AG08395 (cell line): Measurements from ENCODE around the gene PRKRIP1.
"Not testable (repeated sequence)": the region's sequence is repeated elsewhere in the genome, so short reads cannot be mapped to it uniquely, and the experiment has no call there.

Experiments used
- DNase-seq: peaks from one replicate; pipeline ENCODE4 v3.0.0; 2012; ENCODE audit warnings: mixed read lengths, low spot score

The PRKRIP1 gene, protein sequence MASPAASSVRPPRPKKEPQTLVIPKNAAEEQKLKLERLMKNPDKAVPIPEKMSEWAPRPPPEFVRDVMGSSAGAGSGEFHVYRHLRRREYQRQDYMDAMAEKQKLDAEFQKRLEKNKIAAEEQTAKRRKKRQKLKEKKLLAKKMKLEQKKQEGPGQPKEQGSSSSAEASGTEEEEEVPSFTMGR

DNA sequence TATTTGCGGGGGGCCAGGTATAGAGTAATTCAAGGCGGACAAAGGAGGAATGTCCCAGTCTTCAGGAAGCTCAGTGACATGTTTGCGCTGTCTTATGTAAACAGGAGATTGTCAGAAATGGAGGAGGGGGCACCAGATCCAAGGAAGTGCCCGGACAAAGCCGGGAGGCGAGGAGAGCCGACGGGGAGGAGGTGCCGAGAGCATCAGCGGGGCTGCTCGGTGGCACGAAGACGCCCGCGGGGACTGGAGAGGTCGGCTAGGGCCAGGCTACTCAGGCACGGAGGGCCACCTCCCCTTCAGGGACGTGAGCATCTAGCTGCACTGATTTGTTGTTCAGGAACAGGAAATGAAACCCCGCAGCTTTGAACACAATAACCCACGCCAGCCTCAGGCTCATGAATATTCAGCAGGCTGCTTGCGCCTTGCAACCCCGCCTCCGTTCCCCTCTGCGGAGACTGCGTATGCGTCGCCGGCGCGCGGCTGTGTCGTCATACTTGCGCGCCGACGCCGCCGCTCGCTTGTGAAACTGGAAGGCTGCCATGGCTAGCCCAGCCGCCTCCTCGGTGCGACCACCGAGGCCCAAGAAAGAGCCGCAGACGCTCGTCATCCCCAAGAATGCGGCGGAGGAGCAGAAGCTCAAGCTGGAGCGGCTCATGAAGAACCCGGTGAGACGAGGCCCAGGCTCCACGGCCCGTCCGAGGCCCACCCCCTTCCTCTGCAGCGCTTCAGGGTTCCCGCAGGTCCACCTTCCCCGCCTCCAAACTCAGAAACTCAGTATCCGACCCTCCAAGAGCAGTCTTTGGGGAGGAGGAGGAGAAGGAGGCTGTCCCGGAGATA is at the start of gene PRKRIP1:
PRKRIP1 (plus strand) TSS at position 491 of the 837 bp plus-strand sequence; CDS start at position 540, 49 bp downstream.
- peak; percentile 91 for DNase-seq

DNA sequence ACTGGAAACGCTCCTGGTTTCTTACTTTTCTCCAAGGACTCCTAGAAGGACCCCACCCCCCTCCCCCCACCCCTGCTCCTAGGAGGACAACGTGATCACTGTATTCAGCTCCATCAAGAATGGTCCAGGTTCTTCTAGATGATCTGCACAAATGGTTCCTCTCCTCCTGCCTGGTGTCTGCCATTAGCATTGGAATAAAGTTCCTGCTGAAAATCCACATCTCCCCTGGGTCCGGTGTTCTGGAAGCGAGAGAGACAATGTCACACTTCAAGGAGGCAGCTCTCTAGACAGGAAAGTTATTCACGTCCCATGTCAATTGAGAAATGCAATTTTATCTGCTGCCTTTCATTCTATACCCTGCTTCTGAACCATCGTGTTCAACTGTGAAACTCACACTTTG is 49.2 kb upstream of the PRKRIP1 start:
- DNase-seq = not testable (repeated sequence)

DNA sequence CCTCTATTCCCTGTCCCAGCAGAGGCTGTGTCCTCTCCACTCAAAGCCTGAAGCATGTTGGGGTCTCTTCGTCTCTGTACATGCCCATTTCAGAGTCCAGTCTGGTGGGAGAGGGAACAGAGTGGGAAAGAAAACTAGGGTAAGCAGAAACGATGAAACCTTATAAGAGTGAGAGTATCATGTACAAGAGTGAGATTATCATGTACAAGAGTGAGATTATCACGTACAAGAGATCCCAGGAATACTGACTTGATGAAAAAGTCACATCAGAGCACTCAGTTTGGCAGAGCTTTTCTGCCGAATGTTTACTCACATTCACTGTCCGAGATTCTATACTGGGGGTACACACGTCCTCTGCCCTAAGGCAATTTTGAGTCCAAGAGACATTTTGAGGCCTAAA is 39.8 kb upstream of the PRKRIP1 start, which contains the start of gene SPDYE6:
SPDYE6 (minus strand) TSS at position 101 of the 400 bp plus-strand sequence. CDS start 421 bp downstream, outside the sequence.
- not testable (repeated sequence) for DNase-seq

DNA sequence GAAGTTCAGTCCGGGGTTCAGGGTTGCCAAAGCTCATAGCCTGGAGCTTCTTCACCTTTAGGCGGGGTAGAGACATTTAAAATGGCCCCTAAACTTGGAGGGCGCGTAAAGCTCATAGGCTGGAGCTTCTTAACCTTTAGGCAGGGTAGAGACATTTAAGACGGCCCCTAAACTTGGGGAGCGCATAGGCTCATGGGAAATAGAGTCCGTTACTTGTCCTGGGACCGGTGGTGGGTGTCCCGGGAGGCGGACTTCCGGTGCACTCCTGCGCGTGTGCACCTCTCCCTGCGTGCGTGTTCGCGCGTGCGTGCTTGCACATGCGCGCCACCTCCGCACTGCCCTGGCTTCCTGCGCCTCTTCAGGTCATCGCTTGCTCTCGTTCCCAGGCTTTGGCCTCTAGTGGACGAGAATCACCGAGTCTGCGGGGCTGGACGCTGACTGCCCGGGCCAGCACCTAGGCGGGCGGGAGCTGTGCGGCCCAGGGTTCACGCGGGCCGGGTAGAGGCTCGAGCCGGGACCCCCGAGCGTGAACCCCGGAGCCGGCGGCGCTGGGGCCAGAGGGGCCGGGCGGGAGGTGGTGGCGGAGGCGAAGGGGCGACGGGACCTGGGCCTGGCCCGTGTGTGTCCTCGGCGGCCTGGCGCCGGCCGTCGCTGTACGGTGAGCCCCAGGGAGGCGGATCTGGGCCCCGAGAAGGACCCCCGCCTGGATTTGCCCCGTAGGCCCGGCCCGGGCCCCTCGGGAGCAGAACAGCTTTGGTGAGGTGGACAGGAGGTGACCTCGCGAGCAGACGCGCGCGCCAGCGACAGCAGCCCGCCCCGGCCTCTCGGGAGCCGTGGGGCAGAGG is 32.4 kb upstream of the PRKRIP1 start:
- DNase-seq = peak; percentile 91

DNA sequence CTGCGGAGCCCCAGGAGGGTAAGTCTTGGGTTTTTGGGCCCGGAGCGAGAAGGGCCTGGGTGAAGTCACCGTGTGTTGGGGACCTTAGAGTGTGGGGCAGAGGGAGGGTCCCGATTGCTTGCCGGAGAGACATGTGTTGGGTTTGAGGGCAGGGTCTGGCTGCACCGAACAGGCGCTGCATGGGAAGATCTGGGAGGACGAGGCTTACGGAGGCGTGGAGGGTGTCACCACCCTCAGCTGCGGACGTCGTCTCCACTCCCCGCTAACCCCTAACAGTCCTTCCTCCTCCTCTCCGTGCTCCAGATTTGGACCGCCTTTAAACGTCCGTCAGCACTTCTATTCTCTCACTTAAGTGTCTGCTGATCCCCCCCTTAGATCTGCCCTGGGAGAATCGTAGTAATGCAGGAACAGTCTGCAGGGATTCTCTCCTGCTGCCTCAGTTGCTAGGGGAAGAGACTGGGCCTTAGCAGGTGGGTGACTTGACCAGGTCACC is 31.7 kb upstream of the PRKRIP1 start:
- not testable (repeated sequence) for DNase-seq

DNA sequence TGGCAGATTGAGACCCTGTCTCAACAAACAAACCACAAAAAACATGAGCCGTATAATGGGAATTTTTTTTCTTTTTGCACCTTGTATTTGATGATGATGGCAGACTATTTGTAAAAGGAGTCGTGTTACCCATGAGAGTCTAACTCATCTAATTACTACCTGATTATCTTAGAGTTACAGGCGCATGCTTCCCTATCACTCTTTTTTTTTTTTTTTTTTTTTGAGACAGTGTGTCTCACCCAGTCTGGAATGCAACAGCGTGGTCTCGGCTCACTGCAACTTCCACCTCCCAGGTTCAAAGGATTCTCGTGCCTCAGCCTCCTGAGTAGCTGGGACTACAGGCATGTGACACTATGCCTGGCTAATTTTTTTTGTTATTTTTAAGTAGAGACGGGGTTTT is 30.8 kb upstream of the PRKRIP1 start:
- DNase-seq = not testable (repeated sequence)

DNA sequence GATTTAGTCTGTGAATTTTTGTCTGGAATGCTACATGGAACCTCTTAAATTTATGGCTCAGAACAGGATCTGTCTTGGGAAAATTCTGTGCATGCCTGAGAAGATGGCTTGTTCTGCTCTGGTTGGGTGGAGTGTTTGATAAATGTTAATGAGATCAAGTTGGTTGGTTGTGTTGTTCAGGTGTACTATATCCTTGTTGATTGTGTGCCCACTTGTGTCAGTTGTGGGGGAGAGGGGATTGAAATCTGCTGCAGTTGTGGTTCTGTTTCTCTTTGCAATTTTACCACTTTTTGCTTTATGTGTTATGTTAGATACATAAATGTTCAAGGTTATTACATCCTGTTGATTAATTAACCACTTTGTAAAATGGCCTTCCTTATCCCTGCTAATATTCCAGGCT is 26.1 kb upstream of the PRKRIP1 start:
- not testable (repeated sequence) for DNase-seq

DNA sequence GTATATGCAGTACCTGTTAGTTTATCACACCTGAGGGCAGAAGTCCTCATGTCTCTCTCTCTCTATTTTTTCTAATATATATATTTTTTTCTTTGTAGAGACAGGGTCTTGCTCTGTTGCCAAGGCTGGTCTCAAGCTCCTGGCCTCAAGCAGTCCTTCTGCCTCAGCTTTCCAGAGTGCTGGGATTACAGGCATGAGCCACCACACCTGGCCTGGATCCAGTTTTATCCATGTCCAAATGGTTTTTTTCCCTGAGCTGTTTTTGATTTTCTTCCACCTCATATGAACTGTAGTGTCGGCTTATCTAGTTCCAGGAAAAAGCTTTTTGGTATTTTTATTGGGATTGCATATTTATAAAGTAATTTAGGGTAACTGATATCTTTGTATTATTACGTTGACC is 23.4 kb upstream of the PRKRIP1 start:
- DNase-seq = not testable (repeated sequence)

DNA sequence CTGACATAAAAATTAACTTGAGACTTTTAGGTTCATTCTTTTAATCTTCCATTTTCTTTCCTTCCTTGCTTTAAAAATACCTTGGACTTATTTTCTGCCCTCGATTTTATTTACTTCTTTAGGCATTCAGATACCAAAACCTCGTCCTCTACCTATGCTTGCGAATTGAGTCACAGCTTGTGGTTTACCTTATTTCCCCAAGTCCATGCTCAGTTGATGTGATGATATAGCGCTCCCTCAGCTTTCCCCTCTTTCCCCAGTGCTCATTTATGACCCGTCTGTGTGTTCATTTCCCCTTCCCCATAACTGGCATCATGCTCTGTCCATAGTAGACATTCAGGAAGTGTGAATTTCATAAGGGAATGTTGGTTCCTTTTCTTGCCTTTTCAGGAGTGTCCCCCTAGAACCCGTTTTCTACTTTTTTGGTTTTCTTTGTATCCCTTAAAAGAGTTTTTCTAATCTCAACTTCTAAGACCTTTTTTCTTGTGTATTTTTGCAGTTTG is 19.1 kb upstream of the PRKRIP1 start:
- no peak for DNase-seq

DNA sequence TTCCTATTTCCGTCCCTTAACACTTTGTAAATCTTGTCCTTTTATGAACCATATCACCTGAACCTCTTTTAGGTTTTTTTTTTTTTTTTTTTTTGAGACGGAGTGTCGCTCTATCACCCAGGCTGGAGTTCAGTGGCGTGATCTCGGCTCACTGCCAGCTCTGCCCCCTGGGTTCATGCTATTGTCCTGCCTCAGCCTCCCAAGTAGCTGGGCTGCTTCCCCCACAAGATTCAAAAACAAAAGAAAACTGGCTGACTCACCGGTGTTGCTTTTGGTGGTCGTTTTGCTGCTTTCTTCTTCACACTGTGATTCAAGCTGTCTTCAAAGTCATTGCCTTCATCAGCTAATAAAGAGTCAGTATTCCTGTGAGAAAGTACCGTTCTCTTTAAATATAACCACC is 15.3 kb upstream of the PRKRIP1 start:
- not testable (repeated sequence) for DNase-seq

DNA sequence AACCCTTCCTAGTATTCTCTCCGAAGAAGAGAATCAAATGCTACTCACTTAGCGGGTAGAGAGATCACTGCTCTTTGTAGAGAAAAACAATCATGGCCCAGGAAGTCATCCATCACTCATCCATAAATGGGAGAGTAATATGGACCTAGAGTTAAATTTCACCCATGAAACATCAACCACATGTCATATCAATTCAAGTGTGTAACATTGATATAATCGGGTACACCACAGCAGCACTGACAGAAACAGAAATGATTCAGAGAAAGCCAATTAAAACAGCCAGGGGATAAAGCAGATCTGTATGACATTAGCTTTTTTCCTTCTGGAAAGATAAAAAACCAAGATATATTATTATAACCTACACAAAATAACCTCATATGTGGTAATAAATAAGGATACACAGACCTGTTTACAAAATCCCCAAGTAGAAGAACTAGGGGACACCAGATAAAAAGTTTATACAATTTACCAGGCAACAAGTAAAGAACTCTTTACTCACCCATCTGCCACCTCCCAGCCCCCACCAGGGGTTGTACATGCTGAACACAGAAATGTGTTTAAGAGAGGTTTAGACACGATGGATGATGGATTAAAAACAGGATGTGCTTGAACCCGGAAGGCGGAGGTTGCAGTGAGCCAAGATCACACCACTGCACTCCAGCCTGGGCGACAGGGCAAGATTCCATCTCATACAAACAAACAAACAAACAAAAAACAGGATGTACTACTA is 14.3 kb upstream of the PRKRIP1 start:
- not testable (repeated sequence) for DNase-seq

DNA sequence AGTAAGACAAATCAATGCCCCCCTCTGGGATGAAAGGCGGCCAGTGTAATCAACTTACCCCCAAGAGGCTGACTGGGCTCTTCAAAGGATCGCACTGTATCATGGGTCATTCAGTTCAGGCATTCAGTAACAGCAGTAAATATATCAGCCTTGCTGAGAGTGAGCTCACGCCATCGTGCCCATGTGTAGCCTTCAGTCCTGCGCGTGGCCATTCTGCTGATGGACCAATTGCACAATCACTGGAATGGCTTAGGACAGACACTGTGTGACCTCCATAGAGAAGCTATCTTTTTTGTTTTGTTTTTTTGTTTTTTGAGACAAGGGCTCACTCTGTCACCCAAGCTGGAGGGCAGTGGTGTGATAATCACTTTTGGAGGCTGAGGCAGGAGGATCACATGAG is 9.1 kb upstream of the PRKRIP1 start:
- DNase-seq = no peak

DNA sequence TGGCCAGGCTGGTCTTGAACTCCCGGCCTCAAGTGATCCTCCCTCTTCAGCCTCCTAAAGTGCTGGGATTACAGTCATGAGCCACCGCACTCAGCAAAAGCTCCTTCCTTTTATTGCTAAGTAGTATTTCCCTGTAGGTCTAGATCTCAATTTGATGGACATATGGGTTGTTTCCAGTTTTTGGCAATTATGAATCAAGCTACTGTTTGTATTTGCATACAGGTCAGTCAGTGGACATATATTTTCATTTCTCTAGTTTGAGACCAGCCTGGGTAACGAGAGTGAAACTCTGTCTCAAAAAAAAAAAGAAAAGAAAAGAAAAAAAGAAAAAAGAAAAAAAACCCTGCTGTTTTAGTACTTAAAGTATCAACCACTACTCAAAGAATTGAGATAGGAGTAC is 6.4 kb upstream of the PRKRIP1 start:
- no peak for DNase-seq

DNA sequence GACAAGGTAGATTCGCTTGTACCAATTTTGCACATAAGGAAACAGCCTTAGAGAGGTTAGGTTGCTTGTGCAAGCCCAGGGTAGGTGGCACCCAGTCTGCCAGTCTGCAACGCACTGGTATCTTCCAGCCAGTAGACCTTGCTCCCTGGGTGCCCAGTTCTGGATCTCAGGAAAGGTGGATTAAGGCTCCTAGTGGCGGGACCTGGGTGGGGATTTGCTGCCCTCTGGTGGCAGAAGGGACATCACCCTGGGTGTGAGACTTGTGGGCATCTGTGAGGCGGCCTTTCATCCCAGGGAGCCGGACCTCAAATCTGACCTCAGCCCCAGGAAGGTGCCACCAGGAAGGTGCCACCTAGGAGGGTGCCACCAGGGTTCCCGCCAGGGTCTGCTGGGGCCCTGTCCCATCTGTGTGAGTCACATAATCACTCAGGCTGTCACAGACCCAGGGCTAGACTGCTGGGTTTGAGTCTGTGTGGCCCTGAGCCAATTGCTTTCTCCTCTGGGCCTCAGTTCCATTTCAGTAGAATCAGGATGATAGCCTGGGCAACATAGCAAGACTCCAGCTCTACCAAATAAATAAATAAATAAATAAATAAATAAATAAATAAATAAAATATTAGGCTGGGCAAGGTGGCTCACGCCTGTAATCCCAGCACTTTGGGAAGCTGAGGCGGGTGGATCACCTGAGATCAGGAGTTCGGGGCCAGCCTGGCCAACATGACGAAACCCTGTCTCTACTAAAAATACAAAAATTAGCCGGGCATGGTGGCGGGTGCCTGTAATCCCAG is 5.3 kb upstream of the PRKRIP1 start:
- DNase-seq = peak; percentile 87

DNA sequence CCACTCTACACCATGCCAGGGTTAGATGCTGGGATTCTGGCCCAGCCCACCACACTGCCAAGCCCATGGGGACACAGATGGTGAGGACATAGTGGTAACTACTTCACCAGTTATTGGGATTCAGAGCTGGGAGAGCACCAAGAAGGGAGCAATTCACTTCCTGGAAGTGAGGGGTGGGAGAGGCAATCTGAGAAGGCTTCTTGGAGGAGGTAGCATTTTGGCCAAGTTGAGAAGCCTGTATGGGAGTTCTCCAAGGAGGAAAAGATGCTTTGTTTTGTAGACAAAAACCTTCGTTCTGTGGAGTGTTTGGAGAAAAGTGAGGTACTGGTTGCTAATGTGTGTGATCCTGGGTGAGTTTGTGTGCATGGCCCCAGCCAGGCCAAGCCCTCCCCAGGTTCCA is 3.8 kb upstream of the PRKRIP1 start:
- no peak for DNase-seq

DNA sequence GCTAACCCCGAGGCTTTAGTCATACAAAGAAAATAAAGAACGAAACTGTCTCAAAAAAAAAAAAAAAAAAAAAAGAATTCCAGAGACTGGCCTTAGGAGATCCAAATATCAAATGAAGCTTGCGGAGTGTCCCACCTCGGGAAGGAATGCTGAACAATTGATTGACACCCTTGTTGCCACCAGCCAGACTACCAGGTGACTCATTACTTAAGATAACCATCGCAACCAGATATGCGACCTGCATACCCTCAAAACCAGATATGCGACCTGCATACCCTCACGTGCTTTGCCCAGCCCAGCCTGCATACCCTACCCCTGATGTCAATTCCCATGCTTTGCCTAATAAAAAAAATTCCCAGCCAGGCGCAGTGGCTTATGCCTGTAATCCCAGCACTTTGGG is 2.7 kb upstream of the PRKRIP1 start:
- DNase-seq = no peak

DNA sequence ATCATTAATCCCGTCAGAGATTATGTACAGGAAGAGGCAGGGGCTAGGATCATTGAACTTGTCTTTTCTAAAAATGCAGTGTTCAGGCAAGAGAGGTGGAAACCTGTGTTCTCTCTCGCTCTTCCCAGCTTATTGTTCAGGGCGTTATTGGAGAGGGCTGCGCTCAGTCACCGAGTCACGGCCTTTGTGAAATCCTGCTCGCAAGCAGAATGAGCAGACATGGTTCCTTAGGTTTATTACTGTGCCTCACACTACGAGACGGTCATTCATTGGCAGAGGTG is 631 bp upstream of the PRKRIP1 start:
- no peak for DNase-seq

DNA sequence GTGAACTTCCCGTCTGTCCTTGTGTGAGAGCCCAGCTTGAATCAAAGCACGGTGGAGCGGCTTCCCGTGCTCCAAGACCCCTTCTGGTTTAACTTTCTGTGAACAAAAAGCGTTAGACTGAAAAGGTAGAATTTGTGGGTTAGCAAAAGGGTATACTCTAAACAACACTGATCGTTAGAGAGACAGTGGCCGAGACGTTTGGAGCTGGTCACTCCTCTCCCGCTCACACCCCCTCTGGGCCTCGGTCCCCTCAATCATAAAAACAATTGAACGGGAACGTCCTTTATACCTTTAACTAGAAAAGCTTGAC is 502 bp downstream of the PRKRIP1 start:
- no peak for DNase-seq

DNA sequence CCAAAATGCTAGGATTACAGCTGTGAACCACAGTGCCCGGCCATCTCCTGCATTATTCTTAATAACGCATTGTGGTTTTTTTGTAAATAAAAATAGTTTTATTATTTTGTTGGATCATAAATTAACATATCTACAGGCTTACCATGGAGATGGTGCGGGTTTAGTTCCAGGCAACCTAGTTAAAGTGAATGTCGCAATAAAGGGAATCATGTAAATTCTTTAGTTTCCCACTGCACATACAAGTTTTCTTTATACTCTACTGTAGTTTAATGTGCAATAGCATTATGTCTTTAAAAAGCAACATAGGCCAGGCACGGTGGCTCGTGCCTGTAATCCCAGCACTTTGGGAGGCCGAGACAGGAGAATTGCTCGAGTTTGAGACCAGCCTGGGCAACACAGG is 2.4 kb downstream of the PRKRIP1 start:
- DNase-seq = no peak

DNA sequence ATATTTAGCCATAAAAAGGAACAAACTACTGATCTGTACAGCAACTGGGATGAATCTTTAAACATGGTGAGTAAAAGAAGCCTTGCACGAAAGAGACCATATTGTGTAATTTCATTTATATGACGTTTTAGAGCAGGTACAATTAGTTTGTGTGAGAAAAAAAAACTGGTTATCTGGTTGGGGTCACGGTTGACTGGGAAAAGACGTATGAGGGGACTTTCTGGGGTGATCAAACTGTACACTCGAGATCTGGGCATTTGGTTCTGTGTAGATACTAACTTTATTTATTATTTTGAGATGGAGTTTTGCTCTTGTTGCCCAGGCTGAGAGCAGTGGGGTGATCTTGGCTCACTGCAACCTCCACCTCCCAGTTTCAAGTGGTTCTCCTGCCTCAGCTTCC is 4.2 kb downstream of the PRKRIP1 start:
- no peak for DNase-seq

DNA sequence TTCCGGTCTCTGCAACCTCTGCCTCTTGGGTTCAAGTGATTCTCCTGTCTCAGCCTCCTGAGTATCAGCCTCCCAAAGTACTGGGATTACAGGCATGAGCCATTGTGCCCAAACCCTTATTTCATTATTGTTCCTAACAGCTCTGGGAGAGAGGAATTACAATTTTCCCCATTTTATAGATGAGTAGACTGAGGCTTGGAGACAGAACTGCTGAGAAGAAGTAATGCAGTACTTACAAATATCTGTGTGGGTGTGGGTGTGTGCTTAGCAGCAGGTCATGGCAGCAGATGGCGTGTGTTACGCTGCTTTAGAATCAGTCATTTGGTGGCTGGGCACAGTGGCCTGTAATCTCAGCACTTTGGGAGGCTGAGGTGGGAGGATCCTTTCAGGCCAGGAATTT is 7.4 kb downstream of the PRKRIP1 start:
- no peak for DNase-seq
